CD4-positive, alpha-beta T cell treated with Interleukin-17A for 1 hour (primary cell): ENCODE data around the gene OLFM1.
"Not testable (repeated sequence)": the region's sequence is repeated elsewhere in the genome, so short reads cannot be mapped to it uniquely, and the experiment has no call there.

Experiments used
- DNase-seq: peaks from one replicate; pipeline ENCODE4 v3.0.0-alpha.2; 2020

The OLFM1 gene

GRCh38 chr9:135108831-135109510 is 21.5 kb downstream of the OLFM1 start:
- no peak for DNase-seq

GRCh38 chr9:135109650-135110049 is 22.2 kb downstream of the OLFM1 start:
- DNase-seq = no peak

- no peak for DNase-seq
Observed at GRCh38 chr9:135110416-135110815, 22.9 kb downstream of the OLFM1 start.

- not testable (repeated sequence) for DNase-seq
Observed at GRCh38 chr9:135111600-135111999, 24.1 kb downstream of the OLFM1 start.

DNA sequence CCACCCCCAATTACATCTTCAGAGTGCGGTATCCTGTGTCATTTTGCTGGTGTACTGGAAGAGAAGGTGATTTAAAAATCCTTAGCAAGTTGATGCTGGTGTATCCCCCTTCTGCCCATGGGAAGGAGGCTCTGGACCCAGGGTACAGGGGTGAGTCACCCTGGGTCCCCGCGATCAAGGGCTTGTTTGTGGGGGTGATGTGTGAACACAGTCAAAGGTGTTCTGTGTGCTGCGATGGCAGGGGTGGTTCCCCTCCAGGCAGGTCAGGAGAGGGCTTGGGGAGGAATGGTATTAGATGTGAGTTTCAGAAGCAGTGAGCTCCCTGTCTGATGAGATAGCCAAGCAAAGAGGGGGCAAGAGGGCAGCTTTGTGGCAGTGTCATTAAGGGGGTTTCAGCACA is 28.9 kb downstream of the OLFM1 start:
- no peak for DNase-seq

- DNase-seq = no peak
Observed at GRCh38 chr9:135116881-135117280, 29.4 kb downstream of the OLFM1 start.

DNA sequence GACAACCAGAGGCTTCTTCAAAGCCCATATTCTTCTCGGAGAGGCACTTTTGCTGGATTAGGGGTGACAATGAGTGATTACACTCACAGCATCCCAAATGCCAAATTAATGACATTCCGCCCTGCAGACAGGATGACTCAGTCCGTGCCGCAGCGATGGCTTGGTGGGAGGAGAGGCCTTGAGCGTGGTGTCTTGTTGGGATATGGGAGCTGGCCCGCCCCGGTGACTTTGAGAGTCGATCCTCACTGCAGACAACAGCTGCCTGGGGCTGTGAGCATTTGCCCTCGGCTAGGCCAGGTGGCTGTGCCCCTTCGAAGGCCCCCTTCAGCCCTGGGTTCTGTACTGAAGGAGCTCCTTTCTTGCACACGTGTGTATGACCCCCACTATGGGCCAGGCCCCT is 29.8 kb downstream of the OLFM1 start:
- no peak for DNase-seq

- no peak for DNase-seq
Observed at GRCh38 chr9:135119496-135120064, 32.1 kb downstream of the OLFM1 start.

DNA sequence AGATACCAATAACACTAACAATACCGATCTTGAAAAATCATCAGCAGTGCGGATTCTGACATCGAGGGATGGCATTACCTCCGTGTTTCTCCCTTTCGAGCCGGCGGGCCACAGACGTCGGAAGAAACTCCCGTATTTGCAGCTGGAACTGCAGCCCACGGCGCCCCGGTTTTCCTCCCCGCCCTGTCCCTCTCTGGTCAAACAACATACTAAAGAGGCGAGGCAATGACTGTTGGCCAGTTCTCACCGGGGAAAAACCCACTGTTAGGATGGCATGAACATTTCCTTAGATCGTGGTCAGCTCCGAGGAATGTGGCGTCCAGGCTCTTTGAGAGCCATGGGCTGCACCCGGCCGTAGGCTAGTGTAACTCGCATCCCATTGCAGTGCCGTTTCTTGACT is 32.8 kb downstream of the OLFM1 start:
- DNase-seq = no peak

GRCh38 chr9:135122316-135122715 is 34.8 kb downstream of the OLFM1 start:
- no peak for DNase-seq

DNA sequence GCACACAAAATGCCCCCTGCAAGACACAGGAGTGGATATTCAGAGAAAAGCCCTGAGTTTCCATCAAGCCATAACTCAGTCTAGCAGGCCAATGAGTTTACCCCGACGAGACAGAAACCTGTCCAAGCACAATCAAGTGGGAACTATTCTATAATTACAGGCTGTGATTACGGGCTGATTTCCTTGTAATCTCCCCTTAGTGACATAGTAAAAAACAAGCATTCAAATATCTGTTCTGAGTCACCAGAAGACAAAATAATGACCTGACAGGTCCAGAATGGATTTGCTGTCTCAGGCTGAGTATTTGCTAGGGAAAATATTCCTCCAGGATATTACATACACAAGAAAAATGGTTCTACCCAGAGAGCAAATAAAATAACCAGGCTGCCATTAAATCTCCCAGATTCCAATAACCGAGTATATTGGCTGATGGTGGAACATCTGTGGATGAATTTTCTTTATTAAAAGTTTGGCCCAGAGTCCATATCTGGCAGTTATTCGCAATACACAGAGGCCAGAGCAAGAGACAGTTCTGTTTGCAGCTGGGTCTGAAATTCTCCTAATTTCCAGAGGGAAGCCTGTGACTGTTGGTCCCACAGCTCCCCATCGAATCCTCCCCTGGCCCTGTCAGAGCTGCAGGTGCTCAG is 35.8 kb downstream of the OLFM1 start:
- no peak for DNase-seq

DNA sequence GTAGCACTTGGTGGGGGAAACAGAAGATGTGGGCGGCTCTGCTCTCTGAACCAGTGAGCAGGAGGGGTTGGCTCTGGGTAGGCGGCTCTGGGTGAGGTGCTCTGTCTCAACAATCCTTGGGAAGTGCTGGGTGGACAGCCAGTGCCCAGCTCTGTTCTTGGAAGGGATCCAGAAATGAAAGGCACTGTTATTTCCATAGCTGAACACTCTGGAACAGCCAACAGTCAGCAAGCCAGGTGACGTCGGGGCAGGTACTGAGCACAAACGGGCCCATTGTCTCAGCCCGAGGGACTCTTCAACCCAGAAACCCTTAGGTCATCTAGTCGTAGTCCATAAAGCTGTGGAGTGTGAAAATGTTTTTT is 36.3 kb downstream of the OLFM1 start:
- no peak for DNase-seq

DNA sequence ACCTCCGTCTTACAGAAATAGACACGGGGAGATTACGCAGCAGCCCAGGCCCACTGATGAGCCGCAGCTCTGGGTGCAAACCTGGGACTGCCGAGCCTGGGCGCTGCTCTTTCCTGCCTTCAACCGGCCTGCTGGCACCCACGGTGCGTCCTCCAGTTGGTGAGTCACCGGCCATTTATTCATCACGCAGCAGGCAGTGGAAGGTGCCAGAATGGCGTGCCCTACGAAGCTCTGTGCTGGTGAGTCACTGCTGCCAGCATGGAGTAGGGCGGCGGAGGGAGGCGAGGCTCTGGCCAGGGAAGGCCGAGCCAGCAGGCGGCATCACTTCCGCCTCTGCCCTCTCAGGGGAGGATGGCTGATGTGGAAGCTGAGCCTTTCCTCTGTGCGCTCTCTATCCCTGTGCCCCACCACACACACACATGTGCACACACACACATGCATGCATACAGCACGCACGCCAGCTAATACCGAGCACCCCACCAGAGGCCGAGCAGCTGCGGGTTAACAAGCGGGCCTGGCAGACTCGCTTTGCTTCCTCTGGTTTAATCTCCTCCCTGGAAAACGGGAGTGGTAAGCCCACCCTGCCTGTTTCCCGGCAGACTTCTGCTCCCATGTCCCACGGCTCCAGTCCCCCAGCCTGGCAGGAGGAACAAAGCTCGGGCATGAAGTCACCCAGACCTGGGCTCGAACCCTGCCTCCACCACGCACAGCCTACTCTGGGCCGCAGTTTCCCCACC is 39.2 kb downstream of the OLFM1 start:
- DNase-seq = no peak

- DNase-seq = no peak
Observed at GRCh38 chr9:135127718-135128670, 40.5 kb downstream of the OLFM1 start.

- DNase-seq = no peak
Observed at GRCh38 chr9:135129137-135129695, 41.7 kb downstream of the OLFM1 start.

- DNase-seq = no peak
Observed at GRCh38 chr9:135130207-135130976, 42.9 kb downstream of the OLFM1 start.

- no peak for DNase-seq
Observed at GRCh38 chr9:135131488-135131887, 44.0 kb downstream of the OLFM1 start.

- DNase-seq = no peak
Observed at GRCh38 chr9:135132008-135132407, 44.5 kb downstream of the OLFM1 start.

DNA sequence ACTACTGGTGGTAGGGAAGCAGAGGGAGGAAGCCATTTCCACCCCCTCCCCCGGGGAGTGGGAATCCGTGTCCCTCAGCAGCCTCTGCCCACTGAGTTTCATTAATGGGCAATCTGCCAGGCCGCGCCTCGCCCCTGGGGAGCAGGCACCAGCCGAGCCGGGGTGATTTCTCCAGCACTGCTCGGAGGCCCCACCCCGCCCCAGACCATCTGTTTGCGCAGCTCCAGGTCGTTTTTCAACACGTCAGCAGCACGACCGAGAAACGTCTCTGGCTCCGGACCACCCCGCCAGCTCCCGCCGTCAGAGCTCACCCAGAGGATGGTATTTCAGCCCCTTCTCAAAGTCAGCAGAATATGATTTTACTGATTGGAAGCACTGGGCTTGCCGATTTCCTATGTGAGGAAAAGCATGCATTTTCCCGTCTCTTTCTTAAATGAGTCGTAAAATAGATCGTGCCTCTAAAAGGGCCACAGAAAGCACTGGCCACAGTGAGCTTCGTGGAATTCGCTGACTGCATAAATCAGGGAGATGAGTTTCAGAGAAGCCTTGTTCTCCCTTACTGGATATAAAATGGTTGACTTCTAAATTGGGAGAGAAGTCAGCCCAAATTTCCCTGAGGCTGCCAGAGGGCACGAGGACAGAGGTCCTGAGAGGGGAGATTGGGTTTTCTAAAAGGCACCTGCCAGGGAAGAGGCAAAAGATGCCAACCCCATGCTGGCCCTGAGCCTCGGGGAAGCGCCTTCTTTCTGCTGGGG is 47.0 kb downstream of the OLFM1 start:
- no peak for DNase-seq

- no peak for DNase-seq
Observed at GRCh38 chr9:135135171-135135928, 47.9 kb downstream of the OLFM1 start.
